Panc1 (cell line): ENCODE measurements around the gene ALG9. TPM values are rescaled to one million over a fixed set of nuclear protein-coding genes. Genes with fewer than 3 reads are reported as not detected.

Experiments used
- ATAC-seq: fragments of 200-7000 bp; cut with Tn5 transposase; 2 replicates; pipeline ENCODE4 v1.9.1; 2020; ENCODE audit warnings: mild to moderate bottlenecking, moderate library complexity
- BruUV-seq: library from RNA; stranded (reverse); fragments of 400-500 nt; replicated peaks from 2 replicates; lab custom pipeline; 2021; lab: Mats Ljungman, UMichigan
- CTCF ChIA-PET: fragments of 300-600 bp; sonication (Branson Sonifier 250); formaldehyde crosslinking; loops from one replicate; lab custom pipeline; 2022; ENCODE audit warnings: antibody characterized with exemption; lab: Charles Lee
- POLR2A ChIA-PET: fragments of 300-600 bp; sonication (Branson Sonifier 250); formaldehyde crosslinking; loops from one replicate; lab custom pipeline; 2022; ENCODE audit warnings: antibody characterized with exemption; lab: Charles Lee
- DNase-seq: peaks from one replicate; pipeline ENCODE4 v3.0.0-alpha.2; 2010; ENCODE audit warnings: low read depth, low spot score
- H3K27ac ChIP-seq: 2 replicates; pipeline ENCODE4 v1.5.1; 2011; ENCODE audit warnings: mild to moderate bottlenecking, low read length, inconsistent platforms
- H3K27me3 ChIP-seq: fragments of 200-500 bp; sonication (Bioruptor generic); 2 replicates; pipeline ENCODE4 v1.6.0; 2014; ENCODE audit warnings: low read length, inconsistent platforms; ENCODE audit not compliant: control insufficient read depth, insufficient read depth
- H3K36me3 ChIP-seq: fragments of 200-500 bp; sonication (Bioruptor generic); 2 replicates; pipeline ENCODE4 v1.5.1; 2014; ENCODE audit warnings: inconsistent platforms, mild to moderate bottlenecking, low read length, moderate library complexity; ENCODE audit not compliant: control insufficient read depth, insufficient read depth
- H3K4me1 ChIP-seq: 2 replicates; pipeline ENCODE4 v1.5.1; 2011; ENCODE audit warnings: inconsistent platforms, mild to moderate bottlenecking, low read length, moderate library complexity; ENCODE audit not compliant: control insufficient read depth, insufficient read depth
- H3K4me3 ChIP-seq, 2 experiments: 2 replicates each; pipeline ENCODE4 v1.5.1; 2011 to 2012; ENCODE audit warnings: low read depth in 2 of 2, low read length in 2 of 2, mild to moderate bottlenecking in 2 of 2, inconsistent platforms in 1 of 2, moderate library complexity in 1 of 2
- H3K9me3 ChIP-seq: fragments of 200-500 bp; sonication (Bioruptor generic); 2 replicates; pipeline ENCODE4 v1.5.1; 2014; ENCODE audit warnings: low read depth, mild to moderate bottlenecking, inconsistent platforms, low read length, moderate library complexity; ENCODE audit not compliant: control insufficient read depth, insufficient read depth
- POLR2AphosphoS5 ChIP-seq: IDR thresholded peaks from 2 replicates; pipeline ENCODE4 v1.6.1; 2012; ENCODE audit warnings: mild to moderate bottlenecking, low read depth, low read length, moderate library complexity
- REST ChIP-seq, 2 experiments: IDR thresholded peaks; 2 replicates each; pipeline ENCODE4 v1.6.1; 2011 to 2012; ENCODE audit warnings: low read depth in 2 of 2, control low read depth in 1 of 2, low read length in 1 of 2, mild to moderate bottlenecking in 1 of 2, moderate library complexity in 1 of 2; ENCODE audit not compliant: insufficient read depth in 1 of 2
- SIN3A ChIP-seq: IDR thresholded peaks from 2 replicates; pipeline ENCODE4 v1.6.1; 2012; ENCODE audit warnings: low read depth, mild to moderate bottlenecking, low read length, moderate library complexity, borderline replicate concordance; ENCODE audit not compliant: insufficient read depth
- TCF7L2 ChIP-seq: IDR thresholded peaks from 2 replicates; pipeline ENCODE4 v1.6.1; 2011; ENCODE audit warnings: mild to moderate bottlenecking, low read depth, low read length, inconsistent platforms
- in situ Hi-C: cut with HindIII; loops from 2 replicates; pipeline ENCODE4 v1.10.0; 2016; ENCODE audit warnings: low sequenced_read_pairs, low pct_unique_long_range_greater_than_20kb
- intact Hi-C: fragments of 100-400 bp; cut with micrococcal nuclease; formaldehyde crosslinking; loops from one replicate; pipeline ENCODE4 v1.10.0; 2022; ENCODE audit not compliant: unreplicated experiment
- total RNA-seq: library from RNA; stranded (reverse); gene quantifications from one replicate; pipeline ENCODE4 v1.2.1, GENCODE V29; 2021; ENCODE audit not compliant: unreplicated experiment
- TF ChIP-seq, protein P1 (sequence below): fragments of 450-650 bp; IDR thresholded peaks from 2 replicates; pipeline ENCODE4 v1.5.1; 2017; ENCODE audit warnings: mild to moderate bottlenecking

Gene ALG9
- total RNA-seq, 1 experiment from 2014 or later, result 27.1 TPM

- H3K27ac ChIP-seq, result no peak overlapping the region
- H3K36me3 ChIP-seq, result peaks cover 13% of the 10 kb centered on the region
- POLR2A ChIA-PET, result no interaction called here
- in situ Hi-C loops (no loop called here), intact Hi-C loops (no loop called here)
- no peaks in the 10 kb centered on the region for H3K9me3 ChIP-seq
- CTCF ChIA-PET, result no interaction called here
- peaks cover 9% of the 10 kb centered on the region; the same call in 1 of the 2 replicates for H3K4me1 ChIP-seq
- no peak overlapping the region for H3K4me3 ChIP-seq
- ATAC-seq (no peak), DNase-seq (no peak)
- TF ChIP-seq, protein P1, sequence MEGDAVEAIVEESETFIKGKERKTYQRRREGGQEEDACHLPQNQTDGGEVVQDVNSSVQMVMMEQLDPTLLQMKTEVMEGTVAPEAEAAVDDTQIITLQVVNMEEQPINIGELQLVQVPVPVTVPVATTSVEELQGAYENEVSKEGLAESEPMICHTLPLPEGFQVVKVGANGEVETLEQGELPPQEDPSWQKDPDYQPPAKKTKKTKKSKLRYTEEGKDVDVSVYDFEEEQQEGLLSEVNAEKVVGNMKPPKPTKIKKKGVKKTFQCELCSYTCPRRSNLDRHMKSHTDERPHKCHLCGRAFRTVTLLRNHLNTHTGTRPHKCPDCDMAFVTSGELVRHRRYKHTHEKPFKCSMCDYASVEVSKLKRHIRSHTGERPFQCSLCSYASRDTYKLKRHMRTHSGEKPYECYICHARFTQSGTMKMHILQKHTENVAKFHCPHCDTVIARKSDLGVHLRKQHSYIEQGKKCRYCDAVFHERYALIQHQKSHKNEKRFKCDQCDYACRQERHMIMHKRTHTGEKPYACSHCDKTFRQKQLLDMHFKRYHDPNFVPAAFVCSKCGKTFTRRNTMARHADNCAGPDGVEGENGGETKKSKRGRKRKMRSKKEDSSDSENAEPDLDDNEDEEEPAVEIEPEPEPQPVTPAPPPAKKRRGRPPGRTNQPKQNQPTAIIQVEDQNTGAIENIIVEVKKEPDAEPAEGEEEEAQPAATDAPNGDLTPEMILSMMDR, result no peak
- no peak for TF ChIP-seq SIN3A
- TF ChIP-seq POLR2AphosphoS5, result no peak
- TF ChIP-seq REST (IDR thresholded peaks at IDR 0.05; ENCODE audit: insufficient read depth in 1 of 2, low read depth in 2 of 2, low read length in 1 of 2), result no peak
- TF ChIP-seq TCF7L2, result no peak
- no peaks in the 10 kb centered on the region for H3K27me3 ChIP-seq
- no TSS peak for BruUV-seq
Observed at GRCh38 chr11:111736621-111737443, 134.5 kb downstream of the ALG9 start.

Other genes with a start within 250 kb of the ALG9 start
- gene PPP2R1B, start 105.2 kb downstream of the ALG9 start, total RNA-seq, result 57.7 TPM
- gene FDXACB1, start 7.6 kb upstream of the ALG9 start, total RNA-seq, result 4.1 TPM
- 16.6 TPM for gene CFAP68, start 8.0 kb upstream of the ALG9 start, total RNA-seq
- gene CRYAB, start 40.2 kb upstream of the ALG9 start, total RNA-seq, result 0.59 TPM
- not detected for gene HSPB2, start 41.2 kb upstream of the ALG9 start, total RNA-seq
- gene C11orf52, start 47.3 kb upstream of the ALG9 start, total RNA-seq, result not detected
- 11.7 TPM for gene DIXDC1, start 65.8 kb upstream of the ALG9 start, total RNA-seq
- gene DLAT, start 153.8 kb upstream of the ALG9 start, total RNA-seq, result 75.9 TPM
- 3.0 TPM for gene PIH1D2, start 202.4 kb upstream of the ALG9 start, total RNA-seq
- 19.7 TPM for gene NKAPD1, start 202.7 kb upstream of the ALG9 start, total RNA-seq
- gene TIMM8B, start 215.2 kb upstream of the ALG9 start, total RNA-seq, result 87.3 TPM
- 166 TPM for gene SDHD, start 215.3 kb upstream of the ALG9 start, total RNA-seq